GM12864 (cell line): ENCODE results near the gene IGSF6.
"Not testable (repeated sequence)": the region's sequence is repeated elsewhere in the genome, so short reads cannot be mapped to it uniquely, and the experiment has no call there.

Source experiments
- DNase-seq: peaks from one replicate; pipeline ENCODE4 v3.0.0-alpha.2; 2011; ENCODE audit warnings: low read depth
- H3K4me3 ChIP-seq: 2 replicates; pipeline ENCODE4 v1.5.1; 2011; ENCODE audit warnings: mild to moderate bottlenecking, low read depth, low read length, control low read depth
- TF ChIP-seq, protein P1 (sequence below): IDR thresholded peaks from 2 replicates; pipeline ENCODE4 v1.5.1; 2011; ENCODE audit warnings: low read depth, mild to moderate bottlenecking, moderate library complexity, low read length, control low read depth, inconsistent platforms; ENCODE audit errors: missing control alignments

Gene IGSF6

GRCh38 chr16:21608639-21609328, 43.6 kb downstream of the IGSF6 start:
- TF ChIP-seq, protein P1, sequence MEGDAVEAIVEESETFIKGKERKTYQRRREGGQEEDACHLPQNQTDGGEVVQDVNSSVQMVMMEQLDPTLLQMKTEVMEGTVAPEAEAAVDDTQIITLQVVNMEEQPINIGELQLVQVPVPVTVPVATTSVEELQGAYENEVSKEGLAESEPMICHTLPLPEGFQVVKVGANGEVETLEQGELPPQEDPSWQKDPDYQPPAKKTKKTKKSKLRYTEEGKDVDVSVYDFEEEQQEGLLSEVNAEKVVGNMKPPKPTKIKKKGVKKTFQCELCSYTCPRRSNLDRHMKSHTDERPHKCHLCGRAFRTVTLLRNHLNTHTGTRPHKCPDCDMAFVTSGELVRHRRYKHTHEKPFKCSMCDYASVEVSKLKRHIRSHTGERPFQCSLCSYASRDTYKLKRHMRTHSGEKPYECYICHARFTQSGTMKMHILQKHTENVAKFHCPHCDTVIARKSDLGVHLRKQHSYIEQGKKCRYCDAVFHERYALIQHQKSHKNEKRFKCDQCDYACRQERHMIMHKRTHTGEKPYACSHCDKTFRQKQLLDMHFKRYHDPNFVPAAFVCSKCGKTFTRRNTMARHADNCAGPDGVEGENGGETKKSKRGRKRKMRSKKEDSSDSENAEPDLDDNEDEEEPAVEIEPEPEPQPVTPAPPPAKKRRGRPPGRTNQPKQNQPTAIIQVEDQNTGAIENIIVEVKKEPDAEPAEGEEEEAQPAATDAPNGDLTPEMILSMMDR = no peak
- no peak for DNase-seq
- H3K4me3 ChIP-seq = no peak overlapping the region

DNA sequence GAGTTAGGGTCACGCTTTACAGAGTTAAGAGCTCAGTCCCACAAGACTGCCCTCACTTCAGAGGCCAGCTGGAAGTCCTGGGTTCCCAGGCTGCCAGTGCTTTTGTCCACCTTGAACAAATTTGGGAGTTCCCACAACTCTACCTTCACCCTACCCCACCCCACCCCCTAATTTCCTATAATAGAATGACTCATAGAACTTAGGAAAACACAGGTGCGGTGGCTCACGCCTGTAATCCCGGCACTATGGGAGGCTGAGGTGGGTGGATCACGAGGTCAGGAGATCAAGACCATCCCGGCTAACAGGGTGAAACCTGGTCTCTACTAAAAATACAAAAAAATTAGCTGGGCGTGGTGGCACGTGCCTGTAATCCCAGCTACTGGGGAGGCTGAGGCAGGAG, 46.6 kb downstream of the IGSF6 start:
- H3K4me3 ChIP-seq, DNase-seq: not testable (repeated sequence)

GRCh38 chr16:21603928-21604327, 48.5 kb downstream of the IGSF6 start:
- TF ChIP-seq, protein P1 = no peak
- no peak overlapping the region for H3K4me3 ChIP-seq
- DNase-seq = no peak

DNA sequence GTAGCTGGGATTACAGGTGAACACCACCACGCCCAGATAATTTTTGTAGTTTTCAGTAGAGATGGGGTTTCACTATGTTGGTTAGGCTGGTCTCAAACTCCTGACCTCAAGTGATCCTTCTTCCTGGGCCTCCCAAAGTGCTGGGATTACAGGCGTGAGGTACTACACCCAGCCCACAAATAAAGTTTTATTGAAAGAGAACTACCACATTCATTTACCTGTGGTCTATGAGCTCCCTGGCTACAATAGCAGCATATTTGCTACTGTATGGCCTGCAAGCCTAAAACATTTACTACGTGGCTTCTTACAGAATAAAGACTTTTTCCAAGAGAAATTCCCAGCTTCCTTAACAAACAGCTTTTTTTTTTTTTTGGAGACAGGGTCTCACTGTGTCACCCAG, 49.6 kb downstream of the IGSF6 start:
- no peak overlapping the region for H3K4me3 ChIP-seq
- no peak for DNase-seq
- TF ChIP-seq, protein P1 = no peak

GRCh38 chr16:21600031-21600773, 52.2 kb downstream of the IGSF6 start:
- TF ChIP-seq, protein P1 = no peak
- peak overlapping the region; percentile 94 for H3K4me3 ChIP-seq
- no peak for DNase-seq

DNA sequence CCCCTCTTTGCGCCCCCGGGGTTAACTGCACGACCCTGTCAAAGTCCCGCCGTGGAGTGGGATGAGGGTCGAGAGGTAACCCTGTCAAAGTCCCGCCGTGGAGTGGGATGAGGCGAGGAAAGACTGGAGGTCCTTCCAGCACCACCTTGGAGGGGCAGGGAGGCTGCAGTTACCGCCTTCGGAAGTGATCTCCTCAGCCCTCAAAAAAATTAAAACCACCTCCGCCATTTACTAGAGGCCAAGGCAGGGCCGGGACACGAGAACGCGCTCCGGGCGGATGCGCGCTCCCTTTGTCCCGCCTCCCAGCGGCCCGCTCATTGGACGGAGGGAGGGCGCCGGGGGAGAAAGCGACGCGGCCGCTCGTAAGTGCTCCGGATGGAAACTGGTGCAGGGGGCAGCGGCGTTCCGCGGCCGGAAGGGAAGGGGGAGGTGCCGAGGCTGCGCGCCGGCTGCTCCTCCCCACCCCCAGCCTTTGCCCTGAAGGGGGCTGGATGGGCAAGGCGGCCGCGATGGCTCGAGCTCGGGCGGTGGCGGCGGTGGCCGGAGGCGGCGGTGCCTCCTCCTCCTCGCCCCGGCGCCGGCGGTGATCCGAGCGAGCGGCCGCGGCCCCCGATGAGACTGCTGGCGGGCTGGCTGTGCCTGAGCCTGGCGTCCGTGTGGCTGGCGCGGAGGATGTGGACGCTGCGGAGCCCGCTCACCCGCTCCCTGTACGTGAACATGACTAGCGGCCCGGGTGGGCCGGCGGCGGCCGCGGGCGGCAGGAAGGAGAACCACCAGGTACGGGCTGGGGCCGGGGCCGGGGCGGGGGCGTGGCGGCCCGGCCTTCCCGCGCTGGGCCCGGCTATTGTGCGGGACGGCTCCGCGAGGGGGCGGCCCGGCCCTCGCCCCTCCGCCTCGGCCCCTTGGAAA, 53.0 kb downstream of the IGSF6 start, which contains the start of gene METTL9:
TSS of gene METTL9 (plus strand) at position 456 of the 909 bp plus-strand sequence. CDS start at position 613, 157 bp downstream.
- TF ChIP-seq, protein P1 = no peak
- DNase-seq = peak; percentile 76
- H3K4me3 ChIP-seq = peak within 1 kb of the TSS; percentile 94

DNA sequence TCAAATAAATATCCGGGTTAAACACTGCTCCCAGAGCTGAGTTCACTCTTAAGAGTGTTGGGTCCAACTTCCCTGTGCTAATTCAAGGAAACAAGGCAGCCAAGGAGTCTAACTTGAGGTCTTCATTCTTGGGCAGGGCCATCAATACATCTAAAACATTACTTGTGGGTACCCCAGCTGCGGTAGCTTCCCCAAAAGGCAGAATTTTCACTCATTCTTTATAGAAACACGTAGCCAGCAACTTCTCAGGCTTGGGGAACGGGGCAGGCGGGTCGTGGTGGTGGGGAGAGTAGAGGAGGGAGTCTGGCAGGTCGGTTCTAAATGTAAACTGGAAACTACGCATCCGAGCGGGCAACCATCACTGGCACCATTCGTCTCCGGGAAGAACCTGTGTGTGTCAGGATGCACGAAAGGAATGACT, 53.7 kb downstream of the IGSF6 start:
- peak overlapping the region; percentile 94 for H3K4me3 ChIP-seq
- DNase-seq = no peak
- TF ChIP-seq, protein P1 = no peak
